Erythroblast (primary cell): ENCODE data around the gene SLFN12L.
"Not testable (repeated sequence)": the region's sequence is repeated elsewhere in the genome, so short reads cannot be mapped to it uniquely, and the experiment has no call there.

Experiments used
- DNase-seq, 2 experiments: peaks; one replicate each; lab custom pipeline; 2025; lab: John Stamatoyannopoulos, UW
- GATA1 ChIP-seq: IDR thresholded peaks from 2 replicates; pipeline ENCODE4 v1.6.1; 2011; ENCODE audit warnings: low read depth, mild to moderate bottlenecking, control low read depth, low read length, moderate library complexity
- POLR2A ChIP-seq: IDR thresholded peaks from 2 replicates; pipeline ENCODE4 v1.6.1; 2011; ENCODE audit warnings: mild to moderate bottlenecking, low read length

The SLFN12L gene

GRCh38 chr17:35531160-35531559 is 6.3 kb downstream of the SLFN12L start:
- no peak for TF ChIP-seq GATA1
- TF ChIP-seq POLR2A: no peak
- no peak for DNase-seq

- DNase-seq: no peak
- no peak for TF ChIP-seq POLR2A
- no peak for TF ChIP-seq GATA1
Observed at GRCh38 chr17:35529866-35530265, 7.6 kb downstream of the SLFN12L start.

GRCh38 chr17:35529326-35529725 is 8.2 kb downstream of the SLFN12L start:
- DNase-seq: not testable (repeated sequence)

- TF ChIP-seq GATA1 (no peak), POLR2A (no peak)
Observed at GRCh38 chr17:35523296-35523695, 14.2 kb downstream of the SLFN12L start.

GRCh38 chr17:35521654-35522256 is 15.7 kb downstream of the SLFN12L start:
- not testable (repeated sequence) for DNase-seq

More at GRCh38 chr17:35523296-35523695, 14.2 kb downstream of the SLFN12L start:
- DNase-seq: no peak

- no peak for TF ChIP-seq POLR2A
- TF ChIP-seq GATA1: no peak
- no peak for DNase-seq
Observed at GRCh38 chr17:35521150-35521549, 16.3 kb downstream of the SLFN12L start.

GRCh38 chr17:35519906-35520442 is 17.5 kb downstream of the SLFN12L start:
- TF ChIP-seq GATA1: no peak
- TF ChIP-seq POLR2A: no peak
- no peak for DNase-seq

GRCh38 chr17:35519439-35519838 is 18.0 kb downstream of the SLFN12L start:
- TF ChIP-seq POLR2A (no peak), GATA1 (no peak)
- no peak for DNase-seq

- not testable (repeated sequence) for DNase-seq
Observed at GRCh38 chr17:35518431-35518830, 19.0 kb downstream of the SLFN12L start.

- TF ChIP-seq POLR2A (no peak), GATA1 (no peak)
- DNase-seq: no peak
Observed at GRCh38 chr17:35515027-35515426, 22.5 kb downstream of the SLFN12L start.

GRCh38 chr17:35514564-35514963 is 22.9 kb downstream of the SLFN12L start:
- DNase-seq: no peak
- TF ChIP-seq GATA1: no peak
- no peak for TF ChIP-seq POLR2A

- TF ChIP-seq POLR2A (no peak), GATA1 (no peak)
- DNase-seq: no peak
Observed at GRCh38 chr17:35510052-35510451, 27.4 kb downstream of the SLFN12L start.

GRCh38 chr17:35507714-35508113 is 29.8 kb downstream of the SLFN12L start:
- DNase-seq: not testable (repeated sequence)

GRCh38 chr17:35499548-35499947 is 37.9 kb downstream of the SLFN12L start:
- TF ChIP-seq GATA1: no peak
- TF ChIP-seq POLR2A: no peak

GRCh38 chr17:35498448-35499178 is 38.9 kb downstream of the SLFN12L start:
- TF ChIP-seq POLR2A (no peak), GATA1 (no peak)
- no peak for DNase-seq

More at GRCh38 chr17:35499548-35499947, 37.9 kb downstream of the SLFN12L start:
- DNase-seq: no peak
